Stimulated activated CD4-positive, alpha-beta T cell treated with anti-CD3 and anti-CD28 coated beads, Interleukin-15, amount 100 ng/mL, for 1 hour (primary cell): ENCODE data around the gene PKHD1.

ENCODE experiments used
- DNase-seq, 2 donors: peaks; one replicate each; pipeline ENCODE4 v3.0.0-alpha.2; 2020; ENCODE audit warnings: low read depth in 1 of 2, low spot score in 1 of 2

The PKHD1 gene

DNA sequence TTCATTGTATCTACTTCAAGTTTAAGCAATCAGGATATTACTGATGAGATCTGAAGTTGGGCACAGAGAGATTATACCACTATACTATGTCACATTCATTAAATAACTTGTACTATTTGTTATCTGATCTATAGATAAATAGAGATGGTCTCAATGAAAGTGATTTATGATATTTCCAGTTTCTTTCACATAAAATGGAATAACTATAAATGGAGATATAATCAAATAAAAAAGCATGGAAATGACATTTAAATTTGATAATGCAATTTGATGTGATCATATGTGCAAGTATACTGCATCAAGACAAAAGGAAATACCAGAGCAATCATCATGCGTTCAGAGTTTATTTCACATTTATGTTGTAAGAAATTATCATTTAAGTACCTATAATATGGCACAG, 368.9 kb downstream of the PKHD1 start:
- no peak for DNase-seq

DNA sequence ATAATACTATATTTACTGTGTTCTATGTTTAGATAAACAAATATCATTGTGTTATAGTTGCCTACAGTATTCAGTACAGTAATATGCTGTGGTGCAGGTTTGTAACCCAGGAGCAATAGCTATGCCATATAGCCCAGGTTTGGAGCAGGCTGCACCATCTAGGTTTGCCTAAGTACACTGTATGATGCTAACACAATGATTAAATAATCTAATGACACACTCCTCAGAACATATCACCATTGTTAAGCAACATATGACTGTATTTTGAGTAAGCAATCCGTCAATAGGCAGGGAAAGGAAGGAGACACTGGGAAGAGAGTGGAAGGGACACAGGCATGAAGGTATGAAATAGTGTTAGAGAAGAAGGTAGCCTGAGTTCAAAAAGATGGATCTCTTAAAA, 369.9 kb downstream of the PKHD1 start:
- no peak for DNase-seq

DNA sequence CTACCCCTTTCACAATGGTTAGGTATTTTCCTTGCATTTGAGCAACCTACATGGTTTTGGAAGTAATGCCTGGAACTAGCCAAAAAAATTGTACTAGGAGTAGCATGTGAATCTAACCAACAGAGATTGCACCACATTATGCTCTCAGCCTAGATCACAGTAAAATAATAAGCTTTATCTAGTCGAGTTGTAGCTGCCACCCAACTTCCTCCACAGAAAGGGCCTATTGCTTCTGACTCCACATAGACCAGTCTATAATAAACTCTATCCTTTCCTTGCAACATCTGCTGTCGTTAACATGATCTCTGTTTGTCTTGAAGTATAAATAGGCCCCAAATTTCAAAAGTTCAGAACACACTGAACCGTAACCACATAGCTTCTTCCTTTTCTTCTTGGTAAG, 375.5 kb downstream of the PKHD1 start:
- DNase-seq, result no peak

DNA sequence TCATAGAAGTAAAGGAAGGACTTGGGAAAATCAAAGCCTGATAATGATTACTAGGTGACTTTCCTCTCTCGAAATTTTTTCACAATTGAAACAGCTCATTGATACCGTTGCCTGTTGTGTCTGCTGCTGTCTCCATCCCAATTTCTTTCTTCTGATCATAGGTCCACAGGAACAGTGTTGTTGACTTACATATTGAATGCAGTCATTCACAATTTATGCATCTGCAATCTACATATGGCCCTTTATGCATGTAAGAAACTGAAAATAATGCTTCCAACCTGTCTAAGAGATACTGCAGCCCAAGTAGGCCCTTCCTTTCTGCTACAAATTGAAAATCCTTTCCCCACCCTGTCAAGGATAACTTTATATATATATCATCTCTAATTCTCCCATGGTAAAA, 381.3 kb downstream of the PKHD1 start:
- DNase-seq, result no peak

DNA sequence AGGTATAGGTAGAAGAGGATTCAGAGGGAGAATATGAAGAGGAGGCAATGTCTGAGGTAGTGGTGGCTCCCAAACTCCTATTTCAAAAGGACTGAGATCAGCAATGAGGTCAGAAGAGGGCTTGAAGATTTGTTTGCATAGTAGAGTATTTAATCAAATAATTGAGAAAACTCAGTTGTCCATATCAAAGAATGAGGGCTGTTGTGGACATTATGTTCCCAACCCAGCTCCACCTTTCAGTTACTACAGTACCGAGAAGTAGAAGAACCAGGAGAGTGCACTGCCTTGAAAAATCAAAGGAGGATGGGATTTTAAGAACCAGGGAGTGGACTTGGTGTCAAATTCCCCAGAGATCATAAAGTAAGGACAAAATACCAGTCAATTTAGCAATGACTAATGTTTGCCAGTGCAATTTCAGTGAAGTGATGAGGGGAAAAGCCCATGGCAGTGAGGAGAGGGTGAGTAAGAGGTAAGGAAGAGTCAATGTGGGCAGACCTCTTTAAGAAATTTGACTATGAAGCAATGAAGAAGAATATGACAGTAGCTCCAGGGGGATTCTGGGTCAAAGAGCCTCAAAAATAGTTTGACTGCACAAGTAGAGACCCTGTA, 382.4 kb downstream of the PKHD1 start:
- no peak for DNase-seq

DNA sequence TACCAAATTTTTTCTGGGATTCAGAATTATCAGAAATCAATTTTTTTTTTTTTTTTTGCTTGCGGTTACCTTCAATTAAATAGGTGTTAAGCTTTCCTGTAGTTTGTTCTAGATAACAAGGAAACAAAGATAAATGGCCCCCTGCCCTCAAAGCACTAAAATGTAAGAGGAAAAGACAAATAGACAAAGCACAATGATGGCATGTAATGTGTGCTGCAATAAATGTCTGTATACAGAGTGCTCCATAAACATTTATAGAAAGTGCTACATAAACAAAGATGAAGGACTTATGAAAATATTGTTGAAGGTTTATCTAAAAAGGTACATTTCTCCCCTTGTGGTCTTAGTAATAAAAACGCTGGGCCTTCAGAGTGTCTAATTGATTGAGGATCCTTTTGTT, 384.6 kb downstream of the PKHD1 start:
- DNase-seq, result no peak

DNA sequence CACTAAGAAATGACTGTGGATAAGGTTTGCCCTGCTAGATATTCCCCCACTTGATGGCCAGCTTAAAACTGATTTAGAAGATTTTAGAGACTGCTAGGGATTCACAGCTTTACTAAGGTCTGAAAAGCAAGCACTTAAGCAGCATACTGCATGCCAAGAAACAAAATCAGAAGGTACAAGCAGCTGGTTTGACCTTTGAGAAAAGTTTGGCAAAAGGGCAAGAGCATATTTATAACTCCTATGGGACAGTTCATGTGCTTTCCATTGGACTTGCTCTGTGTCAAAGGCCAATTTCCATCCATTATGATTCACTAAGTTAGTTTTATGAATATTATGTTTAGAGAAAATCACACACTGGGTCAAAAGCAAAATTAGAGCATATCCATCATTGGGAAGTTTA, 402.8 kb downstream of the PKHD1 start:
- no peak for DNase-seq

DNA sequence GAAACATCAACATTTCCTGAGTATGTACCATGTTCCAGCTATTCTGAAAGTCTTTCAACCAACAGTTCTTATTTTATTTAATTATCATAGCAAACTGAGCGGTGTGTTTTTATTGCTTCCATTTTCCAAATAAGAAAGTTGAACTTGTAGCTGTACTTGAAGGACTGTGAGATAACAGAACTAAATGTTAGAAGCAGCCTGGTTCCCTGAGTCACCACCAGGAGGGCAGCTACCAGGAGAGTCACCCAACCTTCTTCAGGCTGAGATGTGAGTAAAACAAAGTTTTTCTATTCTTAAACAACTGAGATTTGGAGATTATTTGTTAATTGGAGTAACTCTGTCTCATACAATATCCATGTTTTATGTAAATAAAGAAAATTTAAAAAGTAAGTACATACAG, 403.4 kb downstream of the PKHD1 start:
- DNase-seq, result no peak

DNA sequence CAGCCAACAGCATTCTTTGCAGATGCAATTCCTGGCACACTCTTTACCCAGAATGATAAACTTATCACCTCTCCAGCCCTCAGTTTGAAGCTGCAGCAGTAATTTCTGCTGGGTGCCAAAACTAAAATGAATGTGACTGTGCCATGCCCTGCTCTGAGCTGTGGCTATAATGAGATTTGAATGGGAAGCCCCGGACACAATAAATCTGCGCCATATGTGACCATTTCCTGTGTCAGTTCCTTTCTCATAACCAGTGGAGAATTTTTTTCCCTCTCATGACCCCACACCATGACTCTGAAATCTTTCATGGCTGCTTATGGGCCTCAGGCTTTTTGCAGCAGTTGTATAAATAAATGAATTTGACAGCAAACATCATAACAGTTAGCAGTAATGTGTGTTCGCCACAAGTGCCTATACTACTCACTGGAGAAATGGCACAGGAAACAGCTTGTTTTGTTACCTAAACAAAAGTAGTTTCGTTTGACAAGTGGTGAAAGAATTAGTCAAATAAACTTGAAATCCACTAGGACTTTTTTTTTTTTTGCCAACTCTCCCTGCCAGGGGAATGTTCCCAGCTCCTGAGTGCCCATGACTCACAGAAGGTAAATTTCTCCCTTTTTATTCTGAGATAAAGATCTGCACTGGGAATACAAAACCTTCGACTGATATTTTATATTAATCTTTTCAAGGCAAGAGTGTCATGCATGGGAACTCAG, 408.4 kb downstream of the PKHD1 start:
- no peak for DNase-seq

DNA sequence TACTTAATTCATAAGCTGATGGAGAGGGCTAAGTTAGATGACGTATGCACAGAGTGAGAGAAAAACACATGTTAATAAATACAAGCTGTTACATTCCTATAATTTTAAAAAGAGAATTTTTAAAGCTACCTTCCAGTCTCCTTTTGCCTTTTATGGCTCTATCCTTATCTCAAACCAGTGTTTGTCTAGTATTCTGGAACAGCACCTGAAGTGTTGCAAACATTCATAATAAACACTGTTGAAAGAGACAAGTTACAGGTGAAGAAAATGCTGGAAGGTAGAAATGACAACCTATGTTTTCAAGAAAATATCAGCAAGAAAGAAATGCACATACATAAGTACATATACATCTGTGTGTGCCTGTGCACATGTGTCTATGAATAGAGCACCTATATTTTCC, 409.1 kb downstream of the PKHD1 start:
- DNase-seq, result no peak

DNA sequence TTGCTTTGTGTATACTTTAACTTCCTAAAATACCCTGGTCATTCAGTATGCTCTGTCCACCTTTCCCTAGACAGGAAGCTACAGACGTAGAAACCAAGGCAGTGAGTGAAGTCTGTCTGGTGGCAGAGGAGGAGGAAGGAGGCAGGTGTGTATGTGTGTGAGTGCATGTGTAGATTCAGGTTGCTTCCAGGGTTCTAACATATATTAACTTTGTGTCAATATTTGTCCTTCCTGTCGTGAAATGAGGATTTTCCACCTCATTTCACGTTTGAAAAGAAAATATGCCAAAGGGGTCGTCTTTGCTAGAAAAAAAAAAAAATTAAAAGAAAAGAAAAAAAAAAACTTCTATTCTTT, 411.5 kb downstream of the PKHD1 start:
- no peak for DNase-seq

DNA sequence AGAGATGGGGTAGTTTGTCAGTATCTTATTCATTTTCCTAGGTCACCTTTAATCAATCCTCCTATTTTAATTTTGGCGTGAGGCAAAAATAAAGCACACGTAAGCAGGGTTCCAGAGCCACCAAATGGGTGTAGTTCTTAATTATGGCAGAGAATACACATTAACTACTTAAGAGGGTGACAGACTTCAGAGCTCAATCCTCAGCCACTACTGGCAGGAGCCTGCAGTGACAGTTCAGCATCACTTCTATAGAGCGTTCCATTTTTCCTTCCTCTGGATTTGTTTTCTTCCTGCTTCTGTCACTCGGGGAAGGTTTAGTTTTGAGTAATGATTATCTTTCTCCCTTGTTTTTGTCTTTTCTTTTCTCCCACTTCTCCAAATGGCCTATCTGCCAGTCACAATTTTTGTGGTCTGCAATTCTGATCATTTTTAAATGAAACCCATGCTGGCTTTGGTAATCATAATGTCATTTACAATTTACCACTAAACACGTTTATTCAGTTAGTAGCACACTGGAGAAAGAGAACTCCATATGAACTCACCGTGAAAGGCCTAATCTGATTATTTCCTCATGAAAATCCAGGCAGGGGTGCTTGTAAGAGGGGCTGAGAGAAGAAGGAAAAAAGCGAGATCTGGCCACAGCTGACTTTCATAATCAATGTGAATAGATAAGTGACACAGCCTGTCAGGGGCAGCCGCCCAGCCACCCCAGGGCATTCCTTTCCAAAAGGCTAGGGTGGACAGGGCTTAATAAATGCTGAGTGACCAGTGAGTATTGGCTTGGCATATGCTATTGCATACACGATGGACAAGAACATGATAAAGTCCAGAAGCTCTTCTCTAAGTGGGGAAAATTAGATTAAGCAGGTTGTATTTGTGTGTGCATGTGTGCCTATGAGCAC, 412.1 kb downstream of the PKHD1 start:
- no peak for DNase-seq

DNA sequence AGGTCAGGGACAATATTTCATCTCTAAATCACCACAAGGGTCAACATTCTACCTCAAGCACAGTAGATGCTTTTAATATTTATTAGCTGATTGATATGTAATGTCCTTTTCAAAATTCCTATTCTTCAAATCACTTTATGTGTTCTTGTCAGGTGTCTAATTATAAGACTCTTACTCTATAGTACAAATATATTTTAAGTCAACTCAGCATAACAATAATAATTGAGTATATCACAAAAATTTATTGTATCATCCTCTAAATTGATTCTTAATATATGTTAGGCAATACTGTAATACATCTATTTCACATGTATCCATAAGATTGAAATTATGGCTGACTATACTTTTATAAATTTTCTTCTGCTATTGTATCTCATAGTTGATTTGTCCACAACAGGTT, 423.9 kb downstream of the PKHD1 start:
- no peak for DNase-seq

DNA sequence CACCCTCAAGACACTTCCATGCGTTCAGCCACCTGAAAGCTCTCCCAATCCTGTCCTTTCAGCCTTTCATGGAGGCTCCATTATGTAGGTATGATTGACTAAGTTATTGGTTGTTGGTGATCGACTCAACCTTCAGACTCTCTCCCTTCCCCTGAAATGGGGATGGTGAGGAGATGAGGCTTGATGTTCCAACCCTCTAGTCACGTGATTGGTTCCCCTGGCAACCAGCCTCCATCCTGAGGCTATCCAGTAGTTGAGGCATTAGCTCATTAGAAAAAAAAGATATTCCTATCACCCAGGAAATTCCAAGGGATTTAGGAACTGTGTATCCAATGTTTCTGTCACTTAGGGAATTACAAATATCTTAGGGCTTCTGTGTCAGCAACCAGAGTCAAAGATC, 426.6 kb downstream of the PKHD1 start:
- no peak for DNase-seq

DNA sequence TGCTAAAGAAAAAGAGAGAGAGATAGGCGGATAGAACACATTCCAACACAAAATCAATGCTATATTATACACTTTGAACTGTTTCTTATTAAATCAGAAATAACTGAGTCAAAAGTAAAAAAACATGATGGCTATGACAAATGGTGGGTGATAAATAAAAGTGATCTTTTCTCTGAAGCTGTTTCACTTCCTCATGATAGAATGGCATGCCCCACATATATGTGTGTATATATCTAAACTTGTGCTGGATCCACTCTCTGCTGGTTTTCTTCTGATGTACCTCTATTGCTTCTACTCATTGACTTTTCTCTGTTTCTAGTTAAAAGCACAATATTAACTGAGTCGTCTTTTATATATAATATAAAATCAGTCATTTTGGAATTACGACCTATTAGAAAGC, 429.9 kb downstream of the PKHD1 start:
- no peak for DNase-seq

DNA sequence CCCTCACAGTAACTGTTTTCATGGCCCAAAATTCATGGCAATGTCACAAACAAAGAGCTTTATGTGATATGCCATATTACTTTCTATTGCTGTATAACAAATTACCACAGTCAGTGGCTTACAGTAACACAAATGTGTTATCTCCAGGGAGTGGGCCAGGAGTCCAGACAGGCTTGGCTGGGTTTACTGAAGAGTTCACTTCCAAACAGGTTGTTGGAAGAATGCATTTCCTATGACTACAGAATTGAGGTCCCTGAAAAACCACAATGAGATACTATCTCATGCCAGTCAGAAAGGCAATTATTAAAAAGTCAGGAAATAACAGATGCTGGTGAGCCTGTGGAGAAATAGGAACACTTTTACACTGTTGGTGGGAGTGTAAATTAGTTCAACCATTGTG, 431.9 kb downstream of the PKHD1 start:
- no peak for DNase-seq

DNA sequence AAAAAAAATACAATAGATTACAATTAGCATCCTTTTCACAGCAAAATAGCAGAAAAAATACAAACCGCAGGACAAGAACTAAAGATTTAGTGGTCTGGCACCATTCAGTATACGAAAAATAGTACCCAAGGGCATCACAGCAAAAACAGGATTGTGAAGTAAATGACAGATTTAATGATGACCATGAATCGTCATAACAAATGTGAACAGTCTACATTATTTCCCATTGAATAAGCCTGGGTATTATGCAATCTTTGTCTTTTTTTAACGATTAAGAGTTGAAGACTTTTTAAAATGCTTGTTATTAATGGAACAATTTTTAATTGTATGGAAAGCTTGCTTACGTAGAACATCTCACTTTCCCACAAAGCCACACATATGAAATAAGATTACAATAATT, 432.8 kb downstream of the PKHD1 start:
- DNase-seq, result no peak

DNA sequence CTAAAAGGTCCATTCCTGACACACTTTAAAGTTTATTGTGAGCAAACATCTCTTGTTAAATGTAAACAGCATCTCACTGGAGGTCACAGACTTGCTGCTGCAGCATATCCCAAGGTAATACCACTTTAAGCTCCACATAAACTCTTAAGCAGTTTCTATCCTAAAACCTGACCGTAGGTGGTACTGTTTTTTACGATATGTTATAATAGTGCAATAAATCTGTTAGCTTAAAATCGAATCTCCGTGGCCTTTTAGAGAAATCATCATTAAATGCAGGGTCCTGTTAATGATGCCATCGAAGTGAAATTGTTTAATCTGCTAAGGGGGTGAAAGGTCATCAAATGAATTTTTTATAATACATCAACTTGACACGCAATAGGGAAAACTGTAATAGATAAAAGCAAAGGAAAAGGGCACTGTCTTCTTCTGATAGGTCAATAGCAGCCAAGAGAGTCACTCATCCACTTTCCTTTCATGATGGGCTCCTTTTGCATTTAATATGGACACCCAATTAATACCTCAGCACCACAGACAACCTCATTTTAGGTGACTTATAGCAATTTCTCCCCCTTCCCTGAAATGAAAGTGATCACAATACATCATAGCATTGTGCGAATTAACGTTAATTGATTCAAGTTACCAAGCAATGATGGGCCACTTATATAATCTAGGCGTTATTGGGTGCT, 436.1 kb downstream of the PKHD1 start:
- DNase-seq, result no peak

DNA sequence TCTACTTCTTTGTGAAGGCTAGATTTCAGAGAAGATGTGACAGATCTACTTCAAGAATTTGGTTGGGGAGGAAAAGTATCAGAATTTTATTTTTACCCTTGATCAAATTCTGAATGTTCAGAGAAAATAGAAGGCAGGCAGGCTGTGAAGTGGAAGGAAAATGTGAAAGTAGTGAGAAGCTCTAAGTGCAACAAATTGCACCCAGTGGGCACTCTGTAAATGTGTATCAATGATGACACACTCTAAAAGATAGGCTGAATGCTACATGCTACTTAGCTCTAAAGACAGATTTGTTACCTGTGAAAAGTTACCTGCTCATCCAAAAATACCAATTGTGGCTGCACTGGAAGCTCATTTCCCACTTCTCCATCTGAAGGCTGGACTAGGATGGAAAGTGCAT, 438.6 kb downstream of the PKHD1 start:
- no peak for DNase-seq

DNA sequence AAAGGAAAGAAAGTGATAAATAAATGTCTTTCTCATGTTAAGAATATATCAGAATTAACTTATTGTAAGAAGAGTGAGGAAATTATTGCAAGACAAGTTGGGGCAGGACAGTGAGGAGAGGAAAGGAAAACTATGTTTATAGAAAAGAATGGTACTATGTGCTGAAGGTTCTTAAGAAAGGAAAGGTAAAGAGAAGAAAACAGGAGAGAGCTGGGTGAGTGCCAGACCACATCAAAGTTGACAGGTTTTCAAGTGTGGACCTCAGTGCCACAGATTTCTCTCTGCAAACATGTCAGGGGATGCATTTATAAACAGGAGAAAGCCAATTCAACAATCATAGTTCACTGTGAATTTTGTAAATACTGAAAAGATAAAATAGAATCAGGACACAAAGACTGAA, 439.2 kb downstream of the PKHD1 start:
- DNase-seq, result no peak

DNA sequence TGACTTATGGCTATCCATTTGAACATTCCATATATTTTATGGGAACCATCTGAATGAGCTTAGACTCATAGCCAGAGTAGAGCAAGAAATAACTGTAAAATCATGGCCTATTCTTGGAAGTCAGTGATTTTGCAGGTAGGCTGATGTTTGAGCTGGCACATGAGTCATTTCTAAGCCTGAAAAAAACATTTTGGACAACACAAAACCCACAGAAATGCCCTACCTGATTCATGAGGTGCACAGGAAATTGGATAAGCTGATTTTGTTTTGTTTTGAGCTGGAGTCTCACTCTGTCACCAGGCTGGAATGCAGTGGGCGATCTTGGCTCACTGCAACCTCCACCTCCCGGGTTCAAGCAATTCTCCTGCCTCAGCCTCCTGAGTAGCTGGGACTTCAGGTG, 443.0 kb downstream of the PKHD1 start:
- no peak for DNase-seq

DNA sequence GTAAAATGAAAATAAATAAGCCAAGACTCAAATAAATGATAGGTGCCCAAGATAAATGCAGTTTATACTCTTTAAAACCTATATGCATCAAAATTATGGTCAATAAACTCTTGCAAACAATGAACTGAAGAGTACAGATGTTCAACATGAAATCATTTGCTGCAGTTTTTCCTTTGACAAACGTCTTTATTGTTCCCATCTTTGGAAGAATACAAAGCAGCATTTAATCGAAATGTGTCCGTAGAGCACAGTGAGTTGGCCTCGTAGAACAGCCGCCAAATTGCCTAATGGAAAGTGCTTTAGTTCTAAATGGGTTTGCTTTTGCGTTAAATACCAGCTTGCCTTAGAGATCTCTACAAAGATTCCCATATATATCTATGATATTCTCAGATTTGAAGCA, 447.4 kb downstream of the PKHD1 start:
- DNase-seq, result no peak
